Kidney (tissue), 14 donors: ENCODE results near the gene RNF214. TPM values are rescaled to one million over a fixed set of nuclear protein-coding genes. Genes with fewer than 3 reads are reported as not detected.
A peak's percentile ranks its signal among the peaks of the same experiment; 100 is the strongest.

Experiments used
- DNase-seq, 5 donors: peaks; one replicate each; pipeline ENCODE4 v3.0.0-alpha.2; 2013 to 2020
- FAIRE-seq: peaks from 2 replicates; lab custom pipeline; 2012; peaks lifted over from hg19 to GRCh38; lab: Jason Lieb, UNC
- H3K27ac ChIP-seq, 2 donors: one replicate each; pipeline ENCODE4 v1.7.0; 2013; ENCODE audit warnings: low read depth in 2 of 2, low read length in 2 of 2, inconsistent platforms in 1 of 2
- H3K27me3 ChIP-seq: one replicate; pipeline ENCODE4 v1.7.1; 2013; ENCODE audit warnings: low read length, inconsistent platforms; ENCODE audit not compliant: control insufficient read depth, insufficient read depth
- H3K36me3 ChIP-seq, 3 donors: one replicate each; pipeline versions ENCODE4 v1.7.0 to v1.7.1; 2013; ENCODE audit warnings: low read length in 3 of 3, control low read depth in 1 of 3, inconsistent platforms in 1 of 3; ENCODE audit not compliant: insufficient read depth in 3 of 3, control insufficient read depth in 2 of 3
- H3K4me1 ChIP-seq, 3 donors: one replicate each; pipeline versions ENCODE4 v1.7.0 to v1.7.1; 2013; ENCODE audit warnings: low read length in 3 of 3, inconsistent platforms in 1 of 3, low read depth in 1 of 3; ENCODE audit not compliant: control insufficient read depth in 2 of 3, insufficient read depth in 2 of 3
- H3K4me3 ChIP-seq, 3 donors: one replicate each; pipeline versions ENCODE4 v1.7.0 to v1.8.1; 2013; ENCODE audit warnings: low read length in 3 of 3, control low read depth in 1 of 3, inconsistent platforms in 1 of 3
- H3K9ac ChIP-seq, 3 donors: one replicate each; pipeline versions ENCODE4 v1.7.0 to v1.7.1; 2013; ENCODE audit warnings: low read length in 3 of 3, control low read depth in 1 of 3, inconsistent platforms in 1 of 3
- H3K9me3 ChIP-seq, 3 donors: one replicate each; pipeline versions ENCODE4 v1.7.0 to v1.7.1; 2013; ENCODE audit warnings: low read length in 3 of 3, control low read depth in 1 of 3, inconsistent platforms in 1 of 3; ENCODE audit not compliant: control insufficient read depth in 2 of 3, insufficient read depth in 1 of 3
- intact Hi-C: fragments of 100-400 bp; cut with DNase I; formaldehyde crosslinking; loops from one replicate; pipeline ENCODE4 v1.11.1; 2022
- polyA plus RNA-seq: library from polyadenylated mRNA; stranded (reverse); fragments of 350-450 nt; fragmentation: Illumina TruSeq; extraction: RNeasy Lipid Tissue Mini Kit (QIAGEN cat#74804); gene quantifications from one replicate; pipeline ENCODE4 v1.2.3, GENCODE V29; 2014; ENCODE audit warnings: low read depth, low replicate concordance; ENCODE audit not compliant: insufficient read depth
- total RNA-seq: library from RNA; stranded (reverse); fragmentation: NEBNext Ultra II Directional; extraction: Animal tissue kit (Norgen Biotek cat#: 25700); gene quantifications from one replicate; pipeline ENCODE4 v1.2.1, GENCODE V29; 2021
- TF ChIP-seq, protein P1 (sequence below): IDR thresholded peaks from 3 replicates; pipeline ENCODE4 v1.5.1; 2012; ENCODE audit warnings: mild to moderate bottlenecking, moderate library complexity, borderline replicate concordance; ENCODE audit not compliant: insufficient read depth; ENCODE audit errors: extremely low read depth
- donor health status: control.
- donor health status: control.
- donor health status: control.
- donor health status: control.
- donor health status: control.
- donor health status: DM: yes; HTN: yes; CAD: no.
- donor health status: Normal renal cell carcinoma (clear cell type).

The RNF214 gene
- total and polyA plus RNA-seq, 2 donors from 2014 or later = 8.5 to 24.7 TPM

DNA sequence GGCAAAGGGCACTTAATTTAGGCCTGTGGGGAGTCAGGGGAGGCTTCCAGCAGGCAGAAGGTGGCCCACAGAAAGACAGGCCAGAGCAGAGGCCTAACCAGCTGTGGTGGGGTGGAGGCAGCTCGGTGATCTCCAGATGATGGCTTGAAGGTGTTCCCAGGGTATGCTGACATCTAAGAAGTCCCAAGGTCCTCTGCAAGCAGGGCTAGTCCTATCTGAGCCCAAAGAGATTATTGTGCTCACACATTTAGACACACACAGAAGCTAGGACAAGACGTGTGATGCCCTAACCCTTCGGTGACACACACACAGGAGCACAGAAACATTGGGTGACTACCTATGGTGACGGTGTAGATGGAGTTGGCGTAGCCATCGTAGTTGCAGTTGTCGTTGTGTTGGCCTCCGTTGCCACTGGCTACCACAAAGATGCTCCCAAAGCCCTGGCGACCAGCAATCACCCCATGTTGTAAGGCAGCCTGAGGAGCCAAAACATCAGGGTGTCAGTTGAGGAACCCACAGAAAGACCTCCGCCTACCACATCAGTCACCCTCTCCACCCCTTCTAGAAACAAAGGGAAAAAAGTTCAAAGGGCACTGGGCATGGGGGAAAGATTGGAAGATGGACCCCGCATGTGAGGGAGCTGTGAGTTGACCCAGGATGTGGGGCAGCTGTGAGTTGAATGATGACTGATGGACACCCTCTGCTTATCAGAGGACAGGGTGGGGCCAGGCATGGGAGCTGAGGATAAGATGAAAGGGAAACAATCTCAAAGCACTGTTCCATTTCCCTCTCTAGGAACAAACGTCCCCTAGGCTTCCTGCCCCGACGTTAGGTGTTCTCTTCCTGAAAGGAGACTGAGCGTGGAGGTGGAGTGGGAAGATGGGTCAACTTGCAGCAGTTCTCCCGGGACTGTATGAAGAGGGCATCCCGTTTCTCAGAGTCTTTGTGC lies 8.5 kb upstream of the RNF214 start:
- Histone ChIP-seq H3K36me3 (peaks cover 2 to 34% (median 26%) of the 10 kb centered on the region in 3 donors), H3K9ac (peak overlapping the region in 1 of 3 donors; percentile 7), H3K27me3 (no peaks in the 10 kb centered on the region), H3K9me3 (no peaks in the 10 kb centered on the region), H3K4me1 (peaks cover 0 to 10% (median 6%) of the 10 kb centered on the region in 3 donors), H3K4me3 (no peak overlapping the region), H3K27ac (no peak overlapping the region)
- TF ChIP-seq, protein P1, sequence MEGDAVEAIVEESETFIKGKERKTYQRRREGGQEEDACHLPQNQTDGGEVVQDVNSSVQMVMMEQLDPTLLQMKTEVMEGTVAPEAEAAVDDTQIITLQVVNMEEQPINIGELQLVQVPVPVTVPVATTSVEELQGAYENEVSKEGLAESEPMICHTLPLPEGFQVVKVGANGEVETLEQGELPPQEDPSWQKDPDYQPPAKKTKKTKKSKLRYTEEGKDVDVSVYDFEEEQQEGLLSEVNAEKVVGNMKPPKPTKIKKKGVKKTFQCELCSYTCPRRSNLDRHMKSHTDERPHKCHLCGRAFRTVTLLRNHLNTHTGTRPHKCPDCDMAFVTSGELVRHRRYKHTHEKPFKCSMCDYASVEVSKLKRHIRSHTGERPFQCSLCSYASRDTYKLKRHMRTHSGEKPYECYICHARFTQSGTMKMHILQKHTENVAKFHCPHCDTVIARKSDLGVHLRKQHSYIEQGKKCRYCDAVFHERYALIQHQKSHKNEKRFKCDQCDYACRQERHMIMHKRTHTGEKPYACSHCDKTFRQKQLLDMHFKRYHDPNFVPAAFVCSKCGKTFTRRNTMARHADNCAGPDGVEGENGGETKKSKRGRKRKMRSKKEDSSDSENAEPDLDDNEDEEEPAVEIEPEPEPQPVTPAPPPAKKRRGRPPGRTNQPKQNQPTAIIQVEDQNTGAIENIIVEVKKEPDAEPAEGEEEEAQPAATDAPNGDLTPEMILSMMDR = no peak
- no peak for FAIRE-seq
- peak in 1 of 5 donors; percentile 49 for DNase-seq
- intact Hi-C loops = no loop called here

DNA sequence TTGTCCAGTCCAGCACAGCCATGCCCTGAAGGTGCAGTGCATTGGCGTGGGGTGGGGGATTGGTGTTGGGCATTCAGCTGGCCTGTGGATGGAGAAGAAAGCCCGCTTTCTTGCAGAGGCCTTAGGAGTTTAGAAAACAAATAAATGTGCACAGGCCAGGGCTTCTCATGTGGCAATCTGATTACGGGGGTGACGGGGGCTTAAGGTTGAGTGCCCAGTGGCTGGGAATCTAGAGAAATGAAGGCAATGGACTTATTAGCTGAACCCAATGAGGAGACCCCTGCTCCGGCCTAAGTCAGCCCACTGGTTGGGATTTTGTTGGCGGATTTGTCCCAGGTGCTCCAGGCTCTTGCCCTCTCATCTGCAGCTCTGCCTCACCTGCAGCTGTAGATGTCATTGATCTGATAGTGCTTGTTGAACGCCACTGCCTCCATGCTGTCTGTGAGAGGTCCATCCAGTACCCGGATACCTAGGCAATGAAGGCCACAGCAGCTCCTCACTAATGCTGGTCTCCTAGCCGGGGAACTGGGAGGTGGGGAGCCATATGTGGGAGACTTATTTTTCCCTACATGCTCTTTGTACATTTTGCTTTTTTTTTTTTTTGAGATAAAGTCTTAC lies 6.8 kb upstream of the RNF214 start:
- peaks cover 2 to 33% (median 25%) of the 10 kb centered on the region in 3 donors for H3K36me3 ChIP-seq
- intact Hi-C loops = no loop called here
- TF ChIP-seq, protein P1 = no peak
- H3K4me1 ChIP-seq = peaks cover 0 to 8% (median 0%) of the 10 kb centered on the region in 3 donors
- H3K27me3 ChIP-seq = no peaks in the 10 kb centered on the region
- no peaks in the 10 kb centered on the region for H3K9me3 ChIP-seq
- no peak overlapping the region for H3K27ac ChIP-seq
- DNase-seq = peak in 1 of 5 donors; percentile 46
- H3K4me3 ChIP-seq = no peak overlapping the region
- H3K9ac ChIP-seq = no peak overlapping the region
- no peak for FAIRE-seq

DNA sequence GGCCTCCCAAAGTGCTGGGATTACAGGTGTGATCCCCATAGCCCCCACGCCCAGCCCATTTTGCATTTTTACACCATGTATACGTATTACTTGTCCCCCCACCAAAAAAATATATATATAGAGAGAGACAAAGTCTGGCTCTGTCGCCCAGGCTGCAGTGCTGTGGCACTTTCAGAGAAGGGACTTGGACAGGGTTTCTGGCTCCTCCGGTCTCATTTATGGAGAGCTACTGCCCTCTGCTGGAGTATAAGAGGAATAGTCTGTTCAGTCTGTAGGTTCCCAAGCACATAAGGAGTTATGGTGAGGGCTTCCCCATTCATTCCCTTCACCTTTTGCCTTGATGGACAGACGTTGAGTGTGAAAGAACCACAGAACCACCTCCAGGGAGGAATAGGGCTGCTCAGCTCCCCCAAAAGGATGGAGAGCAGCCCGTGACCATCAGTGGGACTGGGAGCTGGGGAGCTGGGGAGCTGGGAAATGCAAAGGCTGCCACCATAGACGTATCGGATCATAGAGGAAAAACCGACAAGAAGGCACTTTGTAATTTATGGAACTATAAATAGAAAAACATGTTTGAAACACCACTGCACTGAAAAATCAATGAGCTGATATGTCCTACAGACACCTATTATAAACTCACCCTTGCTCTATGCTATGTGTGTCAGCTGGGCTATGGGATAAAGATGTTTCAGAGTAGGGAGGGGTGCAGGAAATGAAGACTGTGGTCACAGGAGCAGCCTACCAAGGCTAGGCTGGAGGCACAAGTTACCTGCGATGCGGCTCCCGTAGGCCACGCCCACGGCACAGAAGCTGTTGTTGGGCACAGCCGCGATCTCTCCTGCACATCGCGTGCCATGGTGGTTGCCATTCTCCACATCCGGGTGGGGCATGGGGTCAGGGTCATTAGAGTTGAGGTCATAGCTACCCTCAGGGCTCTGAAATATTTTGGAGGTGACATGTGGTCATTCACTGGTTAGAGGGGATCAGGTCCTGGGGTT lies 5.8 kb upstream of the RNF214 start:
- Histone ChIP-seq H3K9me3 (no peaks in the 10 kb centered on the region), H3K36me3 (peaks cover 2 to 33% (median 25%) of the 10 kb centered on the region in 3 donors), H3K9ac (no peak overlapping the region), H3K4me3 (no peak overlapping the region), H3K4me1 (peaks cover 0 to 15% (median 0%) of the 10 kb centered on the region in 3 donors), H3K27me3 (no peaks in the 10 kb centered on the region), H3K27ac (no peak overlapping the region)
- FAIRE-seq (no peak), DNase-seq (peak; percentile 64 to 94 (median 78))
- TF ChIP-seq, protein P1 = peak; percentile 82
- intact Hi-C loops = no loop called here
